Measurements from ENCODE around the gene DPCD.
A peak's percentile ranks its signal among the peaks of the same experiment; 100 is the strongest.
"Not testable (repeated sequence)": the region's sequence is repeated elsewhere in the genome, so short reads cannot be mapped to it uniquely, and the experiment has no call there.

DPCD gene

DNA sequence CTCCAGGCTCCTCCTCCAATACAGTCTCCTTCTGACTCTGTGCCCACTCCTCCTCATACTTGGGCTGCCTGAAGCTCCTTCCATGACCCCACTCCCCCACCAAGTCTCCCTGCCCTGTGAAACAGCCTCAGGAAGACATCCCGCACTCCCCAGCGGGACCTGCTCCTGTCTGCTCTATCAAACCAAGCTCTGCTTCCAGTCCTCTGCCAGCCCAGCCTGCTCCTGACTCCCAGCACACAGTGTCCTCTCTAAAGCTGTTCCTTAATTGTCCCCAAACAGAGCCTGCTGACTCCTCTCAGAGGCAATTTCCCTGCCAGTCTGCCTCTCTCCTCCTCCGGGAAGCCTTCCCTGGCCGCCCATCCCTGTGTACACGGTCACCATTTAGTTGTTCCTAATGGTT, 9.9 kb upstream of the DPCD start:
- Histone ChIP-seq H3K9ac (ENCODE audit: insufficient read length, low read depth) (no peak overlapping the region), H3K4me3 (ENCODE audit: insufficient read length, low read depth) (no peak overlapping the region), H3K36me3 (ENCODE audit: insufficient read depth, insufficient read length, low read length) (peaks cover 58% of the 10 kb centered on the region), H3K9me3 (ENCODE audit: insufficient read depth, low read length) (no peaks in the 10 kb centered on the region), H3K4me1 (ENCODE audit: insufficient read depth, insufficient read length) (peaks cover 2% of the 10 kb centered on the region), H3K27me3 (ENCODE audit: insufficient read depth, insufficient read length) (no peaks in the 10 kb centered on the region)
- TF ChIP-seq SUZ12 (IDR thresholded peaks at IDR 0.05; ENCODE audit: extremely low read depth, insufficient read depth, insufficient read length): no peak
- TF ChIP-seq ZNF274 (IDR thresholded peaks at IDR 0.05; ENCODE audit: low read depth, low read length): no peak
- TF ChIP-seq YY1 (IDR thresholded peaks at IDR 0.05; ENCODE audit: insufficient read depth, insufficient read length): no peak
- DNase-seq (ENCODE audit: low read depth, low spot score): no peak

DNA sequence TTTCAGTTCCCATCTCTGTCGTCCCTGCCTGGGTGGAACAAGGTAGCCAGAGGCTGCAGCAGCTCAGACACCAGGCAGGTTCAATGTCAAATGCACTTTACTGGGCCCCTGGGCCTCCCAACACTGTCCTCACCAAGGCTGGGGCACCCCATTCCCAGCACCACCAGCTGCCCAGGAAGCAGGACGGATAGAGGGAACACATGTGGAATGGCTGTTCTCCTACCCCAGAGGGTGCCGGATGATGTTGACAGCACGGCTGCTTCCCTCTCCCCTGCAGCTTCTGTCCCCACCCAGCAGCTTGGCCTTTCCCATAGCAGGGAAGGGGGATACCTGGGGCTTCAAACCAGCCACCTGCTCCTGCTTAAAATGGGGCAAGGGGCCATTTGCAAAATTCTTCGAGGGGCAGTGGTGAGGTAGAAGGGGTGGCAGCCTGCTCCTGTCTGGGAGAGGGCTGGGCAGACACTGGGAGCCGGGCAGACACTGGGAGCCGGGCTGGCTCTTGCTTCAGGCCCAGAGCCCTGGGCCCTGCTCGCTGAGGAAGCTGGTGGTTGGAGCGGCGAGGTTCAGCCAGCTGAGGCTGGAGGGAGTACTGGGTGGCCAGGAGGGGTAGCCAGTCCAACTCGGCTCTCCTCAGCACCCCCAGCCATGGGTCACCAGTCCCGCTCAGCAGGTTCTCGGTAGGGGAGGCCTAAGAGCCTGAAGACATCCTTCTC, 9.2 kb upstream of the DPCD start:
- Histone ChIP-seq H3K36me3 (ENCODE audit: insufficient read depth, insufficient read length, low read length) (peaks cover 64% of the 10 kb centered on the region), H3K9ac (ENCODE audit: insufficient read length, low read depth) (no peak overlapping the region), H3K4me1 (ENCODE audit: insufficient read depth, insufficient read length) (peaks cover 2% of the 10 kb centered on the region), H3K27me3 (ENCODE audit: insufficient read depth, insufficient read length) (no peaks in the 10 kb centered on the region), H3K9me3 (ENCODE audit: insufficient read depth, low read length) (no peaks in the 10 kb centered on the region), H3K4me3 (ENCODE audit: insufficient read length, low read depth) (no peak overlapping the region)
- no peak for TF ChIP-seq SUZ12 (IDR thresholded peaks at IDR 0.05; ENCODE audit: extremely low read depth, insufficient read depth, insufficient read length)
- TF ChIP-seq YY1 (IDR thresholded peaks at IDR 0.05; ENCODE audit: insufficient read depth, insufficient read length): no peak
- TF ChIP-seq ZNF274 (IDR thresholded peaks at IDR 0.05; ENCODE audit: low read depth, low read length): no peak
- DNase-seq (ENCODE audit: low read depth, low spot score): no peak

DNA sequence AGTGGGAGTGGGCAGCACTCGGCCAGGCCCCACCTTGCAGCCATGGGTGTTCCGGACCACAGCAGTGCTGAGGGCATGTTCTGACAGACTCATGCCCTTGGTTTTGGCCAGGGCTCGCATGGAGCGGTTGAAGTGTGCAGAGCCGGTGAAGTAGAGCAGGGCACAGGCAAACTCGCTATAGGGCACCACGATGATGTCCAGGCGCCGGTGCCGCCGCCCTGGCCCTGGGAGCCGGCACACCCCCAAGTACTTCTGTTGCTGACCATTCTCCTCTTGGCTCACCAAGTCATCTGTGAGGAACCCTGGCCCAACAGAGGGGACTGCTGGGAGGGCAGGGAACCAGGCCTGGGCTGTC, 8.6 kb upstream of the DPCD start:
- DNase-seq (ENCODE audit: low read depth, low spot score): no peak
- no peaks in the 10 kb centered on the region for H3K27me3 ChIP-seq (ENCODE audit: insufficient read depth, insufficient read length)

DNA sequence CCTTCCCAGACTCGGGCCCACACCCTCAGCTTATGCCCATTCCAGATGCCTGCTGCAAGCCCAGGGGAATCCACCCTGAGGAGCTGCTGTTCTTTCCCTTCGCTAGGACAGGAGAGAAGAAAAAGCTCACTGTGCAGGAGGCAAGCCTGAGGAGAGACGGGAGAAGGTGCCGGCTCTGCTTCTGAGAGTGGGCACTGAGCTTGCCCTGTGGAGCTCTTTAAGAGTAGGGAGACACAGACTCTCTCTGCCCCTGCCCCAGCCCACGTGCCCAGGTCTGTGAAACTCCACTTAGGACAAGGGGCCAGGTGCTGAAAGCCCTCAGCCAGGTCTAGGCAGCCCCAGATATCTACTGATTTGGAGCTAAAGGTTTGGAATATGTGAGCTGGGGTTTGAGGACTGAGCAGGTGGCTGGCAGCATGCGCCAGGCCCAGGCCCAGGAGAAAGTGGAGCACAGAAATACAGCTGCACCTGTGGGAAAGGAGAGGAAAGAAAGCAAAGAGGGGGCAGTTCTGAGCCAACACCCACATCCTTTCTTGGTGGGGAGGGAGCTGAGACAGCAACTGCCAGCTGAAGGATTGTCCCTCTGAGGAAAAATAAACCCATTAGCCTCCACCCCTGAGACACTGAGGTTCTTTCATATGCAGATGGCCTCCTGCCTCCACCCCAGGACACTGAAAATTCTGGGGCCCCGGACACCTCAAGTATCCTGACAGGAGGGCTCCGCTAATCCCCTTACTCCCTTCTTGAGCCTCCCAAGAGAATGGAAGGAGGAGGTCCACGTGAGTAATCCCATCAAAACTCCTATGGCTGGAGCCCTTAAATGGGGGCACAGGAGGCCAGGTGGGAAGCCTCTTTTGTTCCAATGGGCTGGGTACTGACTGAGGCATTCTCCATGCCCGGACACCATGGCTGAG, 7.4 kb upstream of the DPCD start:
- Histone ChIP-seq H3K9me3 (ENCODE audit: insufficient read depth, low read length) (no peaks in the 10 kb centered on the region), H3K27me3 (ENCODE audit: insufficient read depth, insufficient read length) (no peaks in the 10 kb centered on the region), H3K9ac (ENCODE audit: insufficient read length, low read depth) (no peak overlapping the region), H3K4me3 (ENCODE audit: insufficient read length, low read depth) (no peak overlapping the region), H3K4me1 (ENCODE audit: insufficient read depth, insufficient read length) (peaks cover 2% of the 10 kb centered on the region), H3K36me3 (ENCODE audit: insufficient read depth, insufficient read length, low read length) (peaks cover 81% of the 10 kb centered on the region)
- no peak for TF ChIP-seq YY1 (IDR thresholded peaks at IDR 0.05; ENCODE audit: insufficient read depth, insufficient read length)
- TF ChIP-seq SUZ12 (IDR thresholded peaks at IDR 0.05; ENCODE audit: extremely low read depth, insufficient read depth, insufficient read length): no peak
- no peak for TF ChIP-seq ZNF274 (IDR thresholded peaks at IDR 0.05; ENCODE audit: low read depth, low read length)
- peak; percentile 36 for DNase-seq (ENCODE audit: low read depth, low spot score)

More for the DNA sequence above, 8.6 kb upstream of the DPCD start:
- TF ChIP-seq YY1 (IDR thresholded peaks at IDR 0.05; ENCODE audit: insufficient read depth, insufficient read length): no peak
- no peak for TF ChIP-seq ZNF274 (IDR thresholded peaks at IDR 0.05; ENCODE audit: low read depth, low read length)
- TF ChIP-seq SUZ12 (IDR thresholded peaks at IDR 0.05; ENCODE audit: extremely low read depth, insufficient read depth, insufficient read length): no peak
- no peaks in the 10 kb centered on the region for H3K9me3 ChIP-seq (ENCODE audit: insufficient read depth, low read length)
- no peak overlapping the region for H3K4me3 ChIP-seq (ENCODE audit: insufficient read length, low read depth)
- peaks cover 2% of the 10 kb centered on the region for H3K4me1 ChIP-seq (ENCODE audit: insufficient read depth, insufficient read length)
- no peak overlapping the region for H3K9ac ChIP-seq (ENCODE audit: insufficient read length, low read depth)
- H3K36me3 ChIP-seq (ENCODE audit: insufficient read depth, insufficient read length, low read length): peaks cover 69% of the 10 kb centered on the region

DNA sequence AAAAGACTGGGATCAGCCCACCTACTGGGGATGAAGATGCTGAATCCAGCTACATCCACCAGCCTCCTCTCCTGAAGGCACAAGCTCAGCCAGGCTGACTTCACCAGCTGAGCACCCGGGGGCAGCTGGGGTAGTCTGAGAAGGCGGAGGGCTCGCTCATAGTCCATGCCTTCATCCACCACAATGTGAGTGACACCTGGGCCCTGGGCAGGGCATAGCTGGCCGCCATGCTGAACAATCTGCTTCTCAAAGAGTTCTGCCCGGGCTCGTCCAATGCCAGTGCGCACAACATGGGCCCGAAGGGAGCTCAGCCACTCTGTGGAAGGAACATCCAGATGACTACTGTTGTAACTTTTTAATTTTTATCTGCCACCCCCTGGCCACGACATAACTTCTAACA, 2.3 kb upstream of the DPCD start:
- Histone ChIP-seq H3K27me3 (ENCODE audit: insufficient read depth, insufficient read length) (no peaks in the 10 kb centered on the region), H3K9me3 (ENCODE audit: insufficient read depth, low read length) (no peaks in the 10 kb centered on the region), H3K4me3 (ENCODE audit: insufficient read length, low read depth) (no peak overlapping the region), H3K4me1 (ENCODE audit: insufficient read depth, insufficient read length) (peaks cover 2% of the 10 kb centered on the region), H3K36me3 (ENCODE audit: insufficient read depth, insufficient read length, low read length) (peaks cover 45% of the 10 kb centered on the region), H3K9ac (ENCODE audit: insufficient read length, low read depth) (no peak overlapping the region)
- TF ChIP-seq YY1 (IDR thresholded peaks at IDR 0.05; ENCODE audit: insufficient read depth, insufficient read length): no peak
- no peak for TF ChIP-seq SUZ12 (IDR thresholded peaks at IDR 0.05; ENCODE audit: extremely low read depth, insufficient read depth, insufficient read length)
- TF ChIP-seq ZNF274 (IDR thresholded peaks at IDR 0.05; ENCODE audit: low read depth, low read length): no peak
- no peak for DNase-seq (ENCODE audit: low read depth, low spot score)

DNA sequence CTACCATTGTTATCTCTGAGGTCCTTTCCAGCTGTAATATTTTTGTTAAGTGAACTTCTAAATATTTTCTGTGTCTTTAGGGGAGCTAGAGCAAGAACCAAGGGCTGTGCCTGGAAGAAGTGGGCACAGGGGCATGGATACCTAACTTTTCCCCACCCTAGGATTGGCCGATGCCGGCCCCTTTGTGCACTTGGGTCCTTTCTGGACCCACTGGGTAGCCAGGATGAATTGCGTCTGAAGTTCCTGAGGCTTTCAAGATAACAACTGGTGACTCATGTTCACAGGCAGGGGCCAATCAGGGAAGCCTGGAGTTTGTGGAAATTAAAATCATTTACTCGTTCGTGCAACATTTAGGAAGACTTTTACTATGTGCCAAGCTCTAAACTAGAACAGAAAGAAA, 758 bp downstream of the DPCD start:
- H3K9ac ChIP-seq (ENCODE audit: insufficient read length, low read depth): no peak overlapping the region
- H3K9me3 ChIP-seq (ENCODE audit: insufficient read depth, low read length): no peaks in the 10 kb centered on the region
- DNase-seq (ENCODE audit: low read depth, low spot score): no peak
- H3K36me3 ChIP-seq (ENCODE audit: insufficient read depth, insufficient read length, low read length): peaks cover 23% of the 10 kb centered on the region
- peak overlapping the region; percentile 97 for H3K4me3 ChIP-seq (ENCODE audit: insufficient read length, low read depth)
- TF ChIP-seq ZNF274 (IDR thresholded peaks at IDR 0.05; ENCODE audit: low read depth, low read length) (no peak), SUZ12 (IDR thresholded peaks at IDR 0.05; ENCODE audit: extremely low read depth, insufficient read depth, insufficient read length) (no peak)
- H3K27me3 ChIP-seq (ENCODE audit: insufficient read depth, insufficient read length): no peaks in the 10 kb centered on the region
- H3K4me1 ChIP-seq (ENCODE audit: insufficient read depth, insufficient read length): no peaks in the 10 kb centered on the region

DNA sequence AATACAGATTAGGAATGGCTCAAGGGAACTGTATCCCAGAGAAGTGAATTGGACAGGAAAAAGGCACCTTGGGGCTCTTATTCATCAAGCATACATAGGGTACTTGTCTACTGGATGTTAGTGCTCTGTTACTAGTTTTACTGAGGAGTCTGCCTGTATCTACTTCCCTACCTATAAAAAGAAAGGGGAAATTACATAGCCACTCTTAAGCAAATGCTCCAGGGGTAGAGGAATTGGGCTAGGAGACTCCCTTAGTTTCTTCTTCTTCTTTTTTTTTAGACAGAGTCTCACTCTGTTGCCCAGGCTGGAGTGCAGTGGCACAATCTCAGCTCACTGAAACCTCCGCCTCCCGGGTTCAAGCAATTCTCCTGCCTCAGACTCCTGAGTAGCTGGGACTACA, 5.2 kb downstream of the DPCD start:
- not testable (repeated sequence) for H3K27me3 ChIP-seq (ENCODE audit: insufficient read depth, insufficient read length); H3K4me1 ChIP-seq (ENCODE audit: insufficient read depth, insufficient read length); H3K36me3 ChIP-seq (ENCODE audit: insufficient read depth, insufficient read length, low read length); DNase-seq (ENCODE audit: low read depth, low spot score); H3K9me3 ChIP-seq (ENCODE audit: insufficient read depth, low read length); H3K9ac ChIP-seq (ENCODE audit: insufficient read length, low read depth); H3K4me3 ChIP-seq (ENCODE audit: insufficient read length, low read depth)

Measured in NT2/D1 (cell line).